PC-9 (cell line): ENCODE data around the gene F11R. TPM values are rescaled to one million over a fixed set of nuclear protein-coding genes. Genes with fewer than 3 reads are reported as not detected.

Source experiments
- BruUV-seq: library from RNA; stranded (reverse); fragments of 400-500 nt; replicated peaks from 2 replicates; lab custom pipeline; 2021; lab: Mats Ljungman, UMichigan
- CTCF ChIA-PET: fragments of 300-600 bp; sonication (Branson Sonifier 250); formaldehyde crosslinking; loops from one replicate; lab custom pipeline; 2022; ENCODE audit warnings: antibody characterized with exemption; lab: Charles Lee
- POLR2A ChIA-PET: fragments of 300-600 bp; sonication (Branson Sonifier 250); formaldehyde crosslinking; loops from one replicate; lab custom pipeline; 2022; ENCODE audit warnings: antibody characterized with exemption; ENCODE audit not compliant: unreplicated experiment; lab: Charles Lee
- DNase-seq, 2 experiments: peaks; one replicate each; pipeline versions ENCODE4 v3.0.0 to v3.0.0-alpha.2; 2015 to 2022; ENCODE audit warnings: mixed read lengths in 1 of 2
- H2AFZ ChIP-seq: fragments of 200-600 bp; sonication (generic); 2 replicates; pipeline ENCODE4 v1.8.1; 2017; ENCODE audit warnings: antibody characterized with exemption
- H3F3A ChIP-seq: fragments of 200-600 bp; sonication (generic); 2 replicates; pipeline ENCODE4 v1.8.1; 2017; ENCODE audit warnings: antibody characterized with exemption, mild to moderate bottlenecking, low read depth; ENCODE audit not compliant: insufficient read depth
- H3K27ac ChIP-seq: fragments of 200-600 bp; sonication (generic); 2 replicates; pipeline ENCODE4 v1.6.1; 2016; ENCODE audit warnings: mixed run types
- H3K27me3 ChIP-seq: fragments of 200-600 bp; sonication (generic); 2 replicates; pipeline ENCODE4 v1.6.1; 2016; ENCODE audit warnings: low read depth, mixed run types; ENCODE audit not compliant: insufficient read depth
- H3K36me3 ChIP-seq: fragments of 200-600 bp; sonication (generic); 2 replicates; pipeline ENCODE4 v1.6.1; 2016; ENCODE audit warnings: low read depth, mixed run types
- H3K4me1 ChIP-seq: fragments of 200-600 bp; sonication (generic); replicated peaks from 2 replicates; pipeline ENCODE4 v1.6.1; 2016; ENCODE audit warnings: mixed run types; ENCODE audit not compliant: insufficient read depth
- H3K4me2 ChIP-seq: fragments of 200-600 bp; sonication (generic); 2 replicates; pipeline ENCODE4 v1.6.1; 2017; ENCODE audit warnings: mixed run types
- H3K4me3 ChIP-seq: fragments of 200-600 bp; sonication (generic); 2 replicates; pipeline ENCODE4 v1.6.1; 2016; ENCODE audit warnings: mixed run types
- H3K79me2 ChIP-seq: fragments of 200-600 bp; sonication (generic); 2 replicates; pipeline ENCODE4 v1.6.1; 2017; ENCODE audit warnings: low read depth, mixed run types
- H3K9me2 ChIP-seq: fragments of 200-600 bp; sonication (generic); 2 replicates; pipeline ENCODE4 v1.8.1; 2017; ENCODE audit warnings: mild to moderate bottlenecking; ENCODE audit not compliant: insufficient read depth
- H3K9me3 ChIP-seq: fragments of 200-600 bp; sonication (generic); 2 replicates; pipeline ENCODE4 v1.8.1; 2016; ENCODE audit warnings: low read depth; ENCODE audit not compliant: insufficient read depth
- H4K20me1 ChIP-seq: fragments of 200-600 bp; sonication (generic); 2 replicates; pipeline ENCODE4 v1.8.1; 2017; ENCODE audit not compliant: insufficient read depth
- EZH2 ChIP-seq: fragments of 200-600 bp; sonication (generic); IDR thresholded peaks from 2 replicates; pipeline ENCODE4 v1.8.0; 2017; ENCODE audit warnings: antibody characterized with exemption, low read depth
- intact Hi-C: fragments of 100-400 bp; cut with micrococcal nuclease; formaldehyde crosslinking; loops from one replicate; pipeline ENCODE4 v1.10.0; 2022; ENCODE audit not compliant: unreplicated experiment
- total RNA-seq: library from RNA; stranded (reverse); gene quantifications from 2 replicates; pipeline ENCODE4 v1.2.3, GENCODE V29; 2021
- TF ChIP-seq, protein P1 (sequence below): fragments of 200-600 bp; sonication (generic); conservative IDR thresholded peaks from 2 replicates; pipeline ENCODE4 v1.6.1; 2017; ENCODE audit warnings: mixed run types, antibody characterized with exemption, mild to moderate bottlenecking, moderate library complexity

F11R gene
- total RNA-seq, 1 experiment from 2014 or later: 117 TPM

DNA sequence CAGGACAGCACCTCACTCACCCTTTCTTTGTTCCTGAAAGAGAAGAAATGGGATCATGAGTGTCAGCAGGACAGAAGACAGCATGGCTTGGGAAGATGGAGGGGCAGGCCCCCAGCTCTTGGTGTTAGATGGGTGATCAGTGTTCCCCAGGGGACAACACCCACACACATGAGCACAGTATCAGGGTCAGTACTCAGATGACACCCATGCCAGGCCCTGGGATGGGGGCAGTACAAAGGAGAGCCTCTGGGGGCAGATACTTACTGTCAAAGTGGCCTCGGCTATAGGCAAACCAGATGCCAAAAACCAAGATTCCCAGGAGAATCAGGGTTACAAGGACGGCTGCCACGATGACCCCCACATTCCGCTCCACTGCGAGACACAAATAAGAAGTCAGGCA lies 21.6 kb downstream of the F11R start:
- H3K27me3 ChIP-seq: no peaks in the 10 kb centered on the region
- H3K27ac ChIP-seq: no peak overlapping the region
- H3K4me2 ChIP-seq: no peak overlapping the region
- H4K20me1 ChIP-seq: 0 out of 2 replicates have a peak, but pooled peaks cover 4% of the 10 kb centered on the region
- peaks cover 33% of the 10 kb centered on the region for H3K4me1 ChIP-seq
- H3K36me3 ChIP-seq: peaks cover 40% of the 10 kb centered on the region
- ChIA-PET CTCF (no interaction called here), POLR2A (no interaction called here)
- H3F3A ChIP-seq: peaks cover 33% of the 10 kb centered on the region
- intact Hi-C loops: loop anchor here (10.0 kb wide), 1 partner anchor 135 kb away; the partner anchor contains the start of gene DEDD
- H2AFZ ChIP-seq: no peak overlapping the region
- H3K9me2 ChIP-seq: no peaks in the 10 kb centered on the region
- H3K79me2 ChIP-seq: peaks cover 19% of the 10 kb centered on the region
- H3K9me3 ChIP-seq: no peaks in the 10 kb centered on the region
- TF ChIP-seq EZH2: no peak
- TF ChIP-seq, protein P1, sequence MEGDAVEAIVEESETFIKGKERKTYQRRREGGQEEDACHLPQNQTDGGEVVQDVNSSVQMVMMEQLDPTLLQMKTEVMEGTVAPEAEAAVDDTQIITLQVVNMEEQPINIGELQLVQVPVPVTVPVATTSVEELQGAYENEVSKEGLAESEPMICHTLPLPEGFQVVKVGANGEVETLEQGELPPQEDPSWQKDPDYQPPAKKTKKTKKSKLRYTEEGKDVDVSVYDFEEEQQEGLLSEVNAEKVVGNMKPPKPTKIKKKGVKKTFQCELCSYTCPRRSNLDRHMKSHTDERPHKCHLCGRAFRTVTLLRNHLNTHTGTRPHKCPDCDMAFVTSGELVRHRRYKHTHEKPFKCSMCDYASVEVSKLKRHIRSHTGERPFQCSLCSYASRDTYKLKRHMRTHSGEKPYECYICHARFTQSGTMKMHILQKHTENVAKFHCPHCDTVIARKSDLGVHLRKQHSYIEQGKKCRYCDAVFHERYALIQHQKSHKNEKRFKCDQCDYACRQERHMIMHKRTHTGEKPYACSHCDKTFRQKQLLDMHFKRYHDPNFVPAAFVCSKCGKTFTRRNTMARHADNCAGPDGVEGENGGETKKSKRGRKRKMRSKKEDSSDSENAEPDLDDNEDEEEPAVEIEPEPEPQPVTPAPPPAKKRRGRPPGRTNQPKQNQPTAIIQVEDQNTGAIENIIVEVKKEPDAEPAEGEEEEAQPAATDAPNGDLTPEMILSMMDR: no peak
- BruUV-seq: no TSS peak
- no peak for DNase-seq
- H3K4me3 ChIP-seq: no peak overlapping the region

DNA sequence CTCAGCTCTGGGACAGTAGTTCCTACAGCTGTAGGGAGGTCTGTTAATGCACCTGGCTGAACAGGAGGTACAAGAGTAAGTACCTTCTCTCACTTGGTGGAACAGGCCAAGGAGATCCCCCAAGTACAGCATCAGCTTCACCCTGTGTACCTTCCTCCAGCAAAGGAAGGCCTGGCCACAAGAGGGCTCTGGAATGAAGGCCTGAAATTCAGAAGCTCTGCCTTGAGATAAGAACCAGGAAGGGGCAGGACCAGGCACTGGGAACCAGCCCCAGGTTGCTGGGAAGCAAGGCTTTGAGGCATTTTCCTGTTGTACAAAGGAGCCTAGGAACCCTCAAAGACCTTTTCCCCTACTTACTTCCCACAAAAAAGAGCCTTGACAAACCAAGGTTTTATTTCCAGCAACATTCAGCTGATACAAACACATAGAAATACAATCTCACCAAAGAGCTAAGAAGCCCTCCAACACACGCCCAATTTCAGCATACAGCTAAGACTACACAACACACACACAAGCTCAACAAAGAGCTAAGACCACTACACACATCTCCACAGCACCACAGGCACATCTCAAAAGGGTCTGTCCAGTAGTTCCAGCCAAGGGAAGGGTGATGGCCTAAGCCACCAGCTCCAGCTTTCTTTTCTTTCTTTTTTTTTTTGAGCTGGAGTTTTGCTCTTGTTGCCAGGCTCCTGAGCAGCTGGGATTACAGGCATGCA lies 23.5 kb downstream of the F11R start:
- no peaks in the 10 kb centered on the region for H3K27me3 ChIP-seq
- 0 out of 2 replicates have a peak, but pooled peaks cover 4% of the 10 kb centered on the region for H4K20me1 ChIP-seq
- H3K9me2 ChIP-seq: no peaks in the 10 kb centered on the region
- no peaks in the 10 kb centered on the region for H3K9me3 ChIP-seq
- peak; percentile 54 to 57 for DNase-seq
- POLR2A ChIA-PET: interaction anchor here (0.6 kb wide), 1 partner anchor 138 kb away, joined by 5 read pairs; no protein-coding TSS in a partner anchor
- TF ChIP-seq, protein P1: peak; percentile 69
- no peak for TF ChIP-seq EZH2
- peak overlapping the region; percentile 73 for H3K27ac ChIP-seq
- no peak overlapping the region for H2AFZ ChIP-seq
- H3F3A ChIP-seq: peaks cover 42% of the 10 kb centered on the region
- no peak overlapping the region for H3K4me3 ChIP-seq
- peaks cover 39% of the 10 kb centered on the region for H3K36me3 ChIP-seq
- CTCF ChIA-PET: interaction anchor here (0.6 to 1.7 kb wide), 6 partner anchors 24 to 410 kb away, joined by 3 to 13 read pairs (median 4); partner anchors contain the start of genes KLHDC9 and USF1
- peaks cover 37% of the 10 kb centered on the region for H3K4me1 ChIP-seq
- H3K4me2 ChIP-seq: no peak overlapping the region
- intact Hi-C loops: loop anchor here (1.0 to 10.0 kb wide), 4 partner anchors 23 to 137 kb away; partner anchors contain the start of genes DEDD, F11R, KLHDC9 and USF1
- BruUV-seq: no TSS peak
- peaks cover 7% of the 10 kb centered on the region; the same call in 1 of the 2 replicates for H3K79me2 ChIP-seq

DNA sequence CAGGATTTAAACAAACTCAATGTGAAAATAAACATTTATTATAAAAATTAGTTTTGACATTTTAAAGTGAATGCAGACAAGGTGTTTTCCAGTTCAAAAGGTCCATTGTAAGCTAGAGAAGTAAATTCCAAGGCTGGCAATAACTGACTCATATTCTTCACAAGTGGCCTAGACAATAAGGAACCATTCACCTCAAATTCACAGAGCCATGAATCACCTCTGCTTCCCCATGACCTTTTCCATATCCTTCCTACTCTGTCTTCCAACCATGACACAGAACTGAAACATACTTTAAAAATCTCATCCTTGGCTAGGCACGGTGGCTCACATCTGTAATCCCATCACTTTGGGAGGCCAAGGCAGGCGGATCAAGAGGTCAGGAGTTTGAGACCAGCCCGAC lies 24.8 kb downstream of the F11R start:
- Histone ChIP-seq H3K9me3 (no peaks in the 10 kb centered on the region), H3K4me2 (peak overlapping the region; percentile 35), H3K36me3 (peaks cover 27% of the 10 kb centered on the region), H3K4me1 (peaks cover 44% of the 10 kb centered on the region), H4K20me1 (no peaks in the 10 kb centered on the region), H3K27ac (peak overlapping the region; percentile 73), H2AFZ (no peak overlapping the region), H3K79me2 (peaks cover 7% of the 10 kb centered on the region; the same call in 1 of the 2 replicates), H3K9me2 (no peaks in the 10 kb centered on the region), H3F3A (peaks cover 52% of the 10 kb centered on the region), H3K4me3 (no peak overlapping the region), H3K27me3 (no peaks in the 10 kb centered on the region)
- POLR2A ChIA-PET: no interaction called here
- intact Hi-C loops: loop anchor here (2.0 to 10.0 kb wide), 3 partner anchors 25 to 139 kb away; partner anchors contain the start of genes DEDD, F11R and USF1
- CTCF ChIA-PET: interaction anchor here (0.6 kb wide), 1 partner anchor 30 kb away, joined by 7 read pairs; no protein-coding TSS in a partner anchor
- no peak for TF ChIP-seq EZH2
- TF ChIP-seq, protein P1: no peak
- peak; percentile 22 to 91 for DNase-seq
- TSS peak; percentile 9 for BruUV-seq
